NOMO-1 treated with DMSO at 0.1 percent for 48 hours (cell line): ENCODE measurements around the gene MYLK.

ENCODE experiments used
- DNase-seq: peaks from one replicate; lab custom pipeline; 2025; ENCODE audit not compliant: unreplicated experiment; lab: John Stamatoyannopoulos, UW

MYLK gene

DNA sequence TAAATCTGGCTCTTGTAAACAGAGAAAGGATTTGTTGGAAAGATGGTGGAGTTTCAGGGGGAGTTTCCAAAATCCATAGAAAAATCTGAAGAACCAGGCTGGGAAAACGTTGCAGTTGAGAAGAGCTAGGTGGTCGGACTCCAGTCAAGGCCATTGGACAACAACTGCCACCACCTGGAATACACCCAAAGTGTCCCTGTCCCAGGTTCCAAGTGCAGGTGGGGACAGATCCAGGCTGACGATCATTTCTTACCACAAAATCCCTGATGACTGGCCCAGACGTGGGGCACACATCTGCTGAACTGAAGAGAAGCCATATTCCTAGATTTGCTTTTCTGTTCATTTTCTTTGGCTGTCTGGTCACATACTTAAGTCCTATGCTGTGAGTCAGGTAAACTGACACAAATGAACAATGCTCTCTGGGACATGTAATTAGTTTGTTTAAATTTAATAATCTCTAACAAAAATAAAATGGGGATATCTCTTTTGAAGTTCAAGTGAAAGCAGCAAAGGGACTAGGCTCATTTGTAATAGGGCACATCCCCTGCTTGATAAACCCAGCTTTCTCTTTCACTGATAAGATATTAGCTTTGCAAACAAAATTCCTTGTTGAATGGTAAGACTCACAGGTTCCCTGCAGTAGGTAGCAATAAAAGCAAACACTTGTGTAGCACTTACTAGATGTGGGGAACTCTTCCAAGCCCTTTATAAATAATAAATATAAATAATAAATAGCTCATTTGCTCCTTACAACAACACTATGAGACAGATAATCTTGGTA lies 88.5 kb downstream of the MYLK start:
- no peak for DNase-seq

GRCh38 chr3:123793425-123793824 lies 90.7 kb downstream of the MYLK start:
- no peak for DNase-seq

GRCh38 chr3:123792473-123793201 lies 91.5 kb downstream of the MYLK start:
- no peak for DNase-seq

DNA sequence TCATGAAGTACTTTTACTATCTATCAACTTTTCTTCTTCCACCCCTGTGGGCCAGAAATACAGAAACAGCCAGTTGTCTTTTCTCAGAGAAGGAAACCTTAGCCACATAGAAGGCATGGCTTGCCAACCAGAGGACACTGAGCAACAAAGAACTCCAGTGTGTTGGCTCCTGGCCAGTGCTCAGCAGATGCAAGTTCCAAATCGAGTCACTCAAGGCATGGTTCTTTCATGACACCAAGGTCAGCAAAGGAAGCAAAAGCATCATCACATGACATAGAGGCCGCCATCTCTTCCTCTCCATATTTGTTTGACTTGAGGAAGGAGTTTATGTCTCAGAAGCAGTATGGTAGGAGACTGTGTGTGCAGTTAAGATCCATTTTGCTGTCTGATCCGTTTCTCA lies 92.2 kb downstream of the MYLK start:
- no peak for DNase-seq

DNA sequence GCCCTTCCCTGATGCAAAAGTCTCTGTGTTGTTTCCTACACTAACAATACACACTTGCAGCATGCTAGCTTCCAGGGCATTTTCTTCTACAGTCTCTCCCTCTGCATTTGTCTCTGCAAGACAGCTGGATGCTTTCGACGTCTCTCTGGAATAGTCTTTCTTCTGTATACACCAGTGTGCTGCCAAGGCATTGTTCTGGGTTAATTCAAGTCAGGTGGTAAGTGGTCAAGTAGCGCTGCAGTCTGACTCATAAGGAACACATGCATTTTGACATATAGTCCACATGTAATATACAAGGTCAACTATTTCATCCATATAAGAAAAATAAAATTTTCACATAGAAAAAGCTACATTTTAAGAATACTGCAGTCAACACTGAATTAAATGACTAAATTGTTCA lies 92.7 kb downstream of the MYLK start:
- no peak for DNase-seq

GRCh38 chr3:123791073-123791370 lies 93.1 kb downstream of the MYLK start:
- DNase-seq, result no peak

DNA sequence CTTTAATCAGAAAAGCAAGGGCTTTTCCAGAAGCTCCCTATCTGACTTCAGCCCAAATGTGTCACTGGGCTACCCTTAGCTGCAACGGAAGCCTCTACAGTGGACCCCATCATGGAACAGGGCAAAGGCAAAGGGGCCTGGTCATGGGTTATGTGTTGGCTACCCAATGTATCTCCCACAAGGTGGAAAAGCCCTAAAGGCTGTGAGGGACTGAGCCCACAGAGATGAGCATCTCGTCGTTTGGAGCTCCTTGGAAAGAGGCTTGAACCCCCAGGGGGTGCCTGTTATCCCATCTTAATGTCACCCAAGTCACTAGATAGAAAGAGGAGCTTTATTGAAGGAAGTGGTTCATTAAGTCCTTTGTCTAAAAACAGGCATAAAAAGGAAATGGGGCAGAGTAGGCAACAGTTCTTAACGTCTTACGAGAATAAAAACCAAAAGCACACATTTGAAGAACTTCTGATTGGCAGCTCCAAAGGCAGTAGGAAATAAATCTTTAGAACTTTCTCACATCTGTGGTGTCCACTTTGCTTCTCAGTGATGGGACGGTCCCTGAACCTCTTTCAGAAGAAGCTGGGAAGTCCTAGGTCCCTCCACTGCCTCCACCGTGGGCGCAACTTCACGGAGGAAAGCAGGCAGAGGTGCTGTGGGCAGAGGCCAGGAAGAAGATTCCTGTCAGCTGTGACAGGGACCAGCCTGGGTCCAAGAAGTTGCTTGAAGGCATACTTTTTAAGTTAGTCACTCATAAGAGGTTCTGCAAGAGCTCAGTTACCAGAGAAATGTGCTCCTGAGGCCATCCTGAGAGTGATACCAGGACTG lies 93.7 kb downstream of the MYLK start:
- DNase-seq, result no peak

DNA sequence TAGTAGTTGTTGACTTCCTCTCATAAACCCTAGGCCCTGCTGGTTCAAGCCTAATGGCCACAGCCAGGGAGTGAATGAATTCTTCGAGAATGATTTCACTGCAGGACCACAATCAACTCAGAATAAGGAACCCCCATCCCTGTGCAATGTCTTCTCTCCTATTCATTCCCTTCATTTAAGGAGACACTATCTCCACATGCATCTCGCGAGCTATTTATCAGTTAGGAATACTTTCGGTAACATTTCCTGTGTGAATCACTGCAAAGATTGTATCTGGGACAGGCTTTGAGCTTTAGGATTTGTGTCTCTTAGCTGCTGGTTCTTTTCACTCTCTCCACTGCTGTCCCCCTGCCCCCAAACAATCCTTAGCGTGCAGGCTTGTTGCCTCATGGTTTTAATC lies 94.4 kb downstream of the MYLK start:
- no peak for DNase-seq

DNA sequence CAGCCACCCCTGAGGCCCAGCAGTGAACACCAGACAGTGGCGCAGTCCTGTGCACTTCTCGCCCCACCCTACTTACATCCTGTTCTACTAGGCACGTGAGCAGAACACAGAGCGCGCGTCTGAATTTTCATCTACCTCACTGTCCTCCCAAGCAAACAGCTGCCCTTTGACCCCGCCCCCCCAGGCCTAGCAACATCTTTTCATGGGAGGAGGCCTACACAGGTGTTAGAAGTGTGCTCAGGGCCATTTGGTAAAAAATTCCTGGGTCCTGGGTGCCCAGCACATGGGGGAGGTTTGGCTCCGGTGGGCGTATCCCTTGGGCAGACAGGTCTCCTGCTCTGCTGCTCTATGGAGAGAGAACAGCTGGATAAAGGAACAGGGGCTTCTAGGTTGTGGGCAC lies 95.0 kb downstream of the MYLK start:
- no peak for DNase-seq

GRCh38 chr3:123788710-123789109 lies 95.4 kb downstream of the MYLK start:
- no peak for DNase-seq

- DNase-seq, result no peak
Observed at GRCh38 chr3:123787133-123787532, 97.0 kb downstream of the MYLK start.

DNA sequence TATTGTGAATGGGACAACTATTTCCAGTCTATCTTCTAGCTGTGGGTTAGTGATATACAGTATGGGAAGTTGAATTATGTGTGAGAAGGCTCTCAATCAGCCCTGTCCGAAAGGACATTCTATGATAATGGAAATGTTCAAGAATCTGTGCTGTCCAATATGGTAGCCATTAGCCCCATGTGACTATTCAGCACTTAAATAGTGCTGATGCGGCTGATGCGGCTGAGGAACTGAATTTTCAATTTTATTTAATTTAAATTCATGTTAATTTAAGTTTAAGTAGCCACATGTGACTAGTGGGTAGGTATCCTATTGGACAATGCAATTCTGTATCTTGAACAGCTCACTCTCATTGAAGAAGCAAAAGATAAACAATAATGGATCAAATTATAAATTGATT lies 98.5 kb downstream of the MYLK start:
- DNase-seq, result no peak

- no peak for DNase-seq
Observed at GRCh38 chr3:123783811-123784210, 100.3 kb downstream of the MYLK start.

- peak; percentile 15 for DNase-seq
Observed at GRCh38 chr3:123783050-123783689, 101.0 kb downstream of the MYLK start.

GRCh38 chr3:123782488-123782887 lies 101.6 kb downstream of the MYLK start:
- no peak for DNase-seq

DNA sequence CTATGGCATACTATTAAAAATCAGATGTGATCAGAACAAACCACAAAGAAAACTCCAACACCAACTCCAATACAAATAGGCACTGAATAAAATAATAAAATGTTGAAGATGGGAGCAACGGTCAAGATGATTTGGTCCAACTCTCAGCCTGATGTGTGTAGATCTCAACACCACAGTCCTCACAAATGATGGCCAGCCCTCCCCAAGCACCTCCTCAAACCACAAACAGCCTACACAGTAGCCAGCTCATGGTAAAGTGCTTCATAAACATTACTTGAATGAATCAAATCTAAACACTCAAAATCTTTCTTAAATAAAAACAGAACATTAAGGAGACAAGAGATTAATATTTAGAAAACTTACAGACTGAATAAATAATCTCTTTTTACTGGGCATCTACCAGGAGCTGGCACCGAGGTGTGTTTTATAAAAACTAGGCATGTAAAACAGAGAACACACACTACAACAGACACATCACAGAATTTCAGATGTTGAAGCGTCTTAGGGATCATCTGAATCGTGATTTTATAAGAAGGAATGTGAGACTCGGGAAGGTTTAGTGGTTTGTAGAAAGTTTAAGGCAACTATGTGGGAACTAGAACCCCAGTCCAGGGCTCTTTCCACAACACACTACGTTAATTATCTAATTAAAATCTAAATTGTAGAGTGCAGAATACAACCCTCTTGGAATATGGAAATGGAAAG lies 102.4 kb downstream of the MYLK start:
- DNase-seq, result no peak

- DNase-seq, result no peak
Observed at GRCh38 chr3:123781138-123781537, 103.0 kb downstream of the MYLK start.

DNA sequence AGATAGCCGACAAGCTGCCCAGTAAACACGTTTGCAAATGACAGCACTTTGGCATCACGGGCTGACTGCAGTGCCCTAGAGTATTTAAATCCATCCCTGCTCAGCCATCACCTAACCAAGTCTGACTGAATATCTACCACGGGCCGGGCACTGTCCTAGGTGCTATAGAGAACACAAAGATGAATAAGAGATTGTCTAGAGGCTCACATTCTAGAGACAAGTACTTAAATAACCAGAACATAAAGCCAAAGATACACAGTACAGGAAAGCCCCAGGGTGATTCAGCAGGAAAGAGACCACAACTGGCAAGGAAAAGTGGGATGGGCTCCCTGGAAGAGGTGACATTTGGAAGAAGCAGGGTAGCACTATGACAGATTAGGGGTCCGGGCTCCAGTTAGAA lies 103.5 kb downstream of the MYLK start:
- no peak for DNase-seq

GRCh38 chr3:123779655-123780231 lies 104.4 kb downstream of the MYLK start:
- no peak for DNase-seq

DNA sequence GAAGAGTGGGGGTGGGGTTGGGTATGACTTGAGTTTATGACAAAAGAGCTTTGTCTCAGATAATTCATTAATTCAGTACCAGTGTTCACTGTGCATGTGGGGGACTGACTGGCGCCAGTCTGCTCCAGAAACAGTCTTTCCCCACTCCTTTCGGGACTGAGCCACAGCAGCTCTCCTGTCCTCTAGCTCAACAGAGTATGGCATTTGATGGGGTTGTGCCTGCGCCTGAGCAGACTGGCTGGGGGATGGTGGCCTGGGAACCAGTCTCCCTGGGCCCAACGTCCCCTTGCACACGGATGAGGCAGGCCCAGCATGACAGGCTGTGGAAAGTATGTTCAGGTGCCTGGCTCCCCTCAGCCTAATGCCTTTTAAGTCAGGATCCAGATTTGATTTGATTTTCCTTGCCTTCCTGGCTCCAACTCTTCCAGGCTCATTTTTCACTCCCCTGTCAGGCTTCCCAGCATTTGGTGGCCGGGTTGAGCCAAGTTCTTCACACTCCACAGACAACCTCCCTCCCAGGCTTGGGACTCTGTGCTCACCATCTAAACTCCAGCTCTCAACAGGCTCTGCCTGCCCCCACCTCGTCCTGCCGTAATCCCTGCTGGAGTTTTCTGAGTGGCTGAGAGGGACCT lies 105.0 kb downstream of the MYLK start:
- no peak for DNase-seq
